Endodermal cell (in vitro differentiated cells): Measurements from ENCODE around the gene MYH7. TPM values are rescaled to one million over a fixed set of nuclear protein-coding genes. Genes with fewer than 3 reads are reported as not detected.

Experiments
- DNase-seq: peaks from one replicate; pipeline ENCODE4 v3.0.0-alpha.2; 2017
- H3K27ac ChIP-seq: 2 replicates; pipeline ENCODE4 v1.5.1; 2013; ENCODE audit warnings: mild to moderate bottlenecking, low read depth, low read length, moderate library complexity
- H3K27me3 ChIP-seq: 2 replicates; pipeline ENCODE4 v1.6.1; 2013; ENCODE audit warnings: mild to moderate bottlenecking, low read length, moderate library complexity; ENCODE audit not compliant: insufficient read depth, control insufficient read depth, poor library complexity, severe bottlenecking
- H3K36me3 ChIP-seq: 2 replicates; pipeline ENCODE4 v1.7.0; 2013; ENCODE audit warnings: mild to moderate bottlenecking, low read length, moderate library complexity; ENCODE audit not compliant: control insufficient read depth, insufficient read depth
- H3K4me1 ChIP-seq: one replicate; pipeline ENCODE4 v1.7.0; 2013; ENCODE audit warnings: low read length; ENCODE audit not compliant: control insufficient read depth, insufficient read depth
- H3K4me3 ChIP-seq: 2 replicates; pipeline ENCODE4 v1.5.1; 2013; ENCODE audit warnings: mild to moderate bottlenecking, low read length, moderate library complexity
- H3K9ac ChIP-seq: 2 replicates; pipeline ENCODE4 v1.6.1; 2013; ENCODE audit warnings: mild to moderate bottlenecking, low read length, moderate library complexity; ENCODE audit not compliant: poor library complexity, severe bottlenecking; ENCODE audit errors: extremely low read depth
- H3K9me3 ChIP-seq: 2 replicates; pipeline ENCODE4 v1.6.1; 2013; ENCODE audit warnings: mild to moderate bottlenecking, low read length, moderate library complexity; ENCODE audit not compliant: control insufficient read depth
- H3K27ac Mint-ChIP-seq: 2 replicates; pipeline ENCODE4 v1.8.0; 2020; ENCODE audit warnings: mixed read lengths
- H3K27me3 Mint-ChIP-seq: 2 replicates; pipeline ENCODE4 v1.8.0; 2021; ENCODE audit warnings: mild to moderate bottlenecking, mixed read lengths; ENCODE audit not compliant: insufficient read depth
- H3K36me3 Mint-ChIP-seq: 2 replicates; pipeline ENCODE4 v1.8.0; 2020; ENCODE audit warnings: low read depth, mixed read lengths
- H3K4me1 Mint-ChIP-seq: 2 replicates; pipeline ENCODE4 v1.8.0; 2020; ENCODE audit warnings: mixed read lengths
- H3K4me3 Mint-ChIP-seq: 2 replicates; pipeline ENCODE4 v1.8.0; 2020; ENCODE audit warnings: mild to moderate bottlenecking, moderate library complexity, mixed read lengths
- H3K9me3 Mint-ChIP-seq: 2 replicates; pipeline ENCODE4 v1.8.0; 2020; ENCODE audit warnings: mild to moderate bottlenecking, mixed read lengths
- WGBS, 2 experiments: methylation state at CpG; one replicate each; pipeline versions ENCODE4 v1.1.5 to v1.1.7; 2013; ENCODE audit warnings: missing lambda C conversion rate in 2 of 2, mixed read lengths in 1 of 2; ENCODE audit not compliant: insufficient coverage in 1 of 2, insufficient read length in 1 of 2; 5-methylcytosine and 5-hydroxymethylcytosine counted together
- total RNA-seq, 2 donors: library from RNA; stranded (reverse); fragmentation: NEBNext Ultra II Directional in 1 of 2; extraction: Animal tissue kit (Norgen Biotek cat#: 25700) in 1 of 2; gene quantifications; 2 replicates in 1 of 2; 3 replicates in 1 of 2; pipeline ENCODE4 v1.2.1, GENCODE V29; 2021
- TF ChIP-seq, protein P1 (sequence below): fragments of 200-600 bp; sonication (generic); conservative IDR thresholded peaks from 2 replicates; pipeline ENCODE4 v1.5.0; 2021; ENCODE audit warnings: antibody characterized with exemption, mild to moderate bottlenecking

The MYH7 gene
- total RNA-seq, 2 donors from 2014 or later = 0.55 TPM; not detected in 1

DNA sequence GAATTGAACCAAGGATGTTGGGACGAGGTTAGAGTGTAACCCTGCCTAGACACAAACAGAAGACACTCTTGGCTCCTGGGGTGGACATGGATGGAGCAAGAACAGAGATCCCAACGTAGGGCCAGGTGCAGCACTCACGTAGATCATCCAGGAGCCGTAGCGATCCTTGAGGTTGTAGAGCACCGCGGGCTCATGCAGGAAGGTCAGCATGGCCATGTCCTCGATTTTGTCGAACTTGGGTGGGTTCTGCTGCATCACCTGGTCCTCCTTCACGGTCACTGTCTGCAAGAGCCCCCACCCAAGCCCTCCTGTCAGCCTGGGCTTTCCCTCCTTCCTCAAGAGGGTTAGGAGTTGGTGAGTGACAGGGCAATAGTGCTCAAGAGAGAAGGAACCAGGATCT is 2.5 kb downstream of the MYH7 start:
- H3K9me3 ChIP-seq = no peaks in the 10 kb centered on the region
- H3K4me1 ChIP-seq = peaks cover 23% of the 10 kb centered on the region
- H3K9ac ChIP-seq = no peak overlapping the region
- TF ChIP-seq, protein P1, sequence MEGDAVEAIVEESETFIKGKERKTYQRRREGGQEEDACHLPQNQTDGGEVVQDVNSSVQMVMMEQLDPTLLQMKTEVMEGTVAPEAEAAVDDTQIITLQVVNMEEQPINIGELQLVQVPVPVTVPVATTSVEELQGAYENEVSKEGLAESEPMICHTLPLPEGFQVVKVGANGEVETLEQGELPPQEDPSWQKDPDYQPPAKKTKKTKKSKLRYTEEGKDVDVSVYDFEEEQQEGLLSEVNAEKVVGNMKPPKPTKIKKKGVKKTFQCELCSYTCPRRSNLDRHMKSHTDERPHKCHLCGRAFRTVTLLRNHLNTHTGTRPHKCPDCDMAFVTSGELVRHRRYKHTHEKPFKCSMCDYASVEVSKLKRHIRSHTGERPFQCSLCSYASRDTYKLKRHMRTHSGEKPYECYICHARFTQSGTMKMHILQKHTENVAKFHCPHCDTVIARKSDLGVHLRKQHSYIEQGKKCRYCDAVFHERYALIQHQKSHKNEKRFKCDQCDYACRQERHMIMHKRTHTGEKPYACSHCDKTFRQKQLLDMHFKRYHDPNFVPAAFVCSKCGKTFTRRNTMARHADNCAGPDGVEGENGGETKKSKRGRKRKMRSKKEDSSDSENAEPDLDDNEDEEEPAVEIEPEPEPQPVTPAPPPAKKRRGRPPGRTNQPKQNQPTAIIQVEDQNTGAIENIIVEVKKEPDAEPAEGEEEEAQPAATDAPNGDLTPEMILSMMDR = no peak
- Mint-ChIP-seq H3K4me3 (no peak overlapping the region), H3K9me3 (no peaks in the 10 kb centered on the region), H3K36me3 (no peaks in the 10 kb centered on the region), H3K27me3 (peaks cover 40% of the 10 kb centered on the region), H3K27ac (no peak overlapping the region), H3K4me1 (peaks cover 9% of the 10 kb centered on the region)
- no peak for DNase-seq
- no peak overlapping the region for H3K27ac ChIP-seq
- 89 to 94% methylated on average over 9 to 10 of the region's 10 CpGs for WGBS, 2 experiments
- no peak overlapping the region for H3K4me3 ChIP-seq
- no peaks in the 10 kb centered on the region for H3K36me3 ChIP-seq
- H3K27me3 ChIP-seq = peaks cover 5% of the 10 kb centered on the region

DNA sequence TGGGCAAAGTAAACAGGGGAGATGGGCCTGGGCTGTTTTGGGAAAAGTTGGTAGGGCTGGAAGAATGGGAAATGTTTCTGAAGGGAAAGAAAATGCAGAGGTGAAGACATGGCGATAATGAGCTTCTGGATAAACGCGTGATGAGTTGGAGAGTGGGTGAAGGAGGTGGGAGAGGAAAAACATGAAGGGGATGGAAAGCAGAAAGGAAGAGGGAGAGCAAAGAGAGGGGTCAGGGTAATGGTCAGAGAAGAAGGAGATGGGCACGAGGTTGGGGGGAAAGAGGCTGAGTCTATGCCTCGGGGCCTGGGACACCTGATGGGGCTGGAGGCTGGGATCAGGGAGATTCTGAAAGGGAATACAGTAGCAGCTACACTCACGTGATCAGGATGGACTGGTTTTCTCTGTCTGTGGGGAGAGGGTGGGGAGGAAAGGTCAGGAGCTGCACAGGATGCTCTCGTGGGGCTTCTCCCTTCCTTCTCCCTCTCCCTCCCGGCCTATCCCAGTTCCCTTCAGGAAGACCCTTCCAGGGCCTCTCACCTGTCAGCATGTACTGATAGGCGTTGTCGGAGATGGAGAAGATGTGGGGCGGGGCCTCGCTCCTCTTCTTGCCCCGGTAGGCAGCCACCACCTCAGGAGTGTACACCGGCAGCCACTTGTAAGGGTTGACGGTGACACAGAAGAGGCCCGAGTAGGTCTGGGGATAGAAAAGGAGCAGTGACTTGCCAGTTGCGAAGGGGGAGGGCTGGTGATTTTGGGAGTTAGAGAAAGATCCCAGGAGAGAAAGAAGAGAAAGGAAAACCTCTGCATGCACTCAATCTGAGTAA is 3.1 kb downstream of the MYH7 start:
- no peak overlapping the region for H3K27ac Mint-ChIP-seq
- peaks cover 9% of the 10 kb centered on the region for H3K27me3 ChIP-seq
- no peaks in the 10 kb centered on the region for H3K36me3 ChIP-seq
- peaks cover 4% of the 10 kb centered on the region for H3K4me1 Mint-ChIP-seq
- no peaks in the 10 kb centered on the region for H3K36me3 Mint-ChIP-seq
- H3K9me3 ChIP-seq = no peaks in the 10 kb centered on the region
- H3K27ac ChIP-seq = no peak overlapping the region
- TF ChIP-seq, protein P1 = no peak
- H3K4me1 ChIP-seq = peaks cover 20% of the 10 kb centered on the region
- H3K27me3 Mint-ChIP-seq = peaks cover 43% of the 10 kb centered on the region
- no peak overlapping the region for H3K9ac ChIP-seq
- DNase-seq = peak; percentile 23
- H3K4me3 Mint-ChIP-seq = no peak overlapping the region
- no peak overlapping the region for H3K4me3 ChIP-seq
- WGBS, 2 experiments = 90 to 94% methylated on average over 13 to 16 of the region's 17 CpGs
- no peaks in the 10 kb centered on the region for H3K9me3 Mint-ChIP-seq

DNA sequence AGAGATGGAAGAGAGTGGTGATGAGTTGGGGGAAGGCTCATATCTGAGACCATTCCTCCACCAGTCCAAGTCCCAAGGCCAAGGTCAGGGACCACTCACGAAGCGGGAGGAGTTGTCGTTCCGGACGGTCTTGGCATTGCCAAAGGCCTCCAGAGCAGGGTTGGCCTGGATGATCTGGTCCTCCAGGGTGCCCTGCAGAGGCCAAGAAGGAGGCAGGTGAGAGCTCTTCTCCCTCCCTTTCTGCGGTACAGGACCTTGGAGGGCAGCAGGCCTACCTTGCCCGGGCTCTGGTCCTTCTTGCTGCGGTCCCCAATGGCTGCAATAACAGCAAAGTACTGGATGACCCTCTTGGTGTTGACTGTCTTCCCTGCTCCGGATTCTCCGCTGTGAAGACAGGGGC is 4.0 kb downstream of the MYH7 start:
- Histone ChIP-seq H3K9me3 (no peaks in the 10 kb centered on the region), H3K27me3 (peaks cover 11% of the 10 kb centered on the region), H3K4me3 (no peak overlapping the region), H3K36me3 (no peaks in the 10 kb centered on the region), H3K9ac (no peak overlapping the region), H3K27ac (no peak overlapping the region), H3K4me1 (peaks cover 12% of the 10 kb centered on the region)
- Mint-ChIP-seq H3K4me3 (no peak overlapping the region), H3K27ac (no peak overlapping the region), H3K27me3 (peaks cover 43% of the 10 kb centered on the region), H3K4me1 (no peaks in the 10 kb centered on the region), H3K9me3 (no peaks in the 10 kb centered on the region), H3K36me3 (no peaks in the 10 kb centered on the region)
- TF ChIP-seq, protein P1 = no peak
- WGBS, 2 experiments = 92 to 98% methylated on average over 5 to 10 of the region's 10 CpGs
- DNase-seq = no peak
